Measurements from ENCODE around the gene FAM200A. TPM values are rescaled to one million over a fixed set of nuclear protein-coding genes. Genes with fewer than 3 reads are reported as not detected.

Gene FAM200A
- total and polyA plus RNA-seq, 2 of the 8 experiments (the other 6 are each of a cell fraction or from before 2014, with no cell fraction given) = 4.3 to 7.5 TPM

GRCh38 chr7:99562832-99563231 lies 10.9 kb upstream of the FAM200A start:
- no peak overlapping the region for H3K14ac ChIP-seq (ENCODE audit: insufficient read length)
- ChIA-PET POLR2A (ENCODE audit: partially characterized antibody) (interaction anchor here (0.9 to 1.6 kb wide), 3 partner anchors 10 to 66 kb away, joined by 3 to 4 read pairs (median 3); no protein-coding TSS in a partner anchor), CTCF (ENCODE audit: partially characterized antibody) (no interaction called here)
- H2BK120ac ChIP-seq (replicated peaks; ENCODE audit: low read depth, low read length) = no peak overlapping the region
- no peak overlapping the region for H3K27ac ChIP-seq (ENCODE audit: low read depth, low read length)
- H3K56ac ChIP-seq (replicated peaks; ENCODE audit: insufficient read length, low read depth, low read length) = no peak overlapping the region
- peaks cover 7% of the 10 kb centered on the region for H3K79me1 ChIP-seq (ENCODE audit: low read depth, low read length)
- peaks cover 18 to 55% (median 37%) of the 10 kb centered on the region in 4 experiments for H3K36me3 ChIP-seq (ENCODE audit: control insufficient read depth in 2 of 4, insufficient read depth in 4 of 4, low read length in 3 of 4)
- no peak overlapping the region for H4K5ac ChIP-seq (ENCODE audit: insufficient read length, low read depth, low read length)
- H3K23ac ChIP-seq (ENCODE audit: insufficient read length) = no peak overlapping the region
- H3K4ac ChIP-seq (replicated peaks; ENCODE audit: insufficient read length, low read depth, low read length) = no peak overlapping the region
- H4K91ac ChIP-seq (replicated peaks; ENCODE audit: insufficient read length, low read length) = no peak overlapping the region
- DNase-seq (ENCODE audit: low read depth in 1 of 2, low spot score in 2 of 2) (no peak), FAIRE-seq (no peak)
- H3K4me2 ChIP-seq (ENCODE audit: insufficient read depth in 1 of 2, low read depth in 2 of 2, low read length in 2 of 2) = no peak overlapping the region
- no peak overlapping the region for H2BK20ac ChIP-seq (ENCODE audit: low read length)
- H3K4me3 ChIP-seq (ENCODE audit: extremely low read depth in 1 of 4, insufficient read depth in 2 of 4, low read depth in 3 of 4, low read length in 4 of 4) = no peak overlapping the region
- peaks cover 5 to 32% of the 10 kb centered on the region in 2 experiments for H3K79me2 ChIP-seq (ENCODE audit: control insufficient read depth in 1 of 2, insufficient read depth in 2 of 2, low read length in 2 of 2)
- H3K9me3 ChIP-seq (ENCODE audit: insufficient read depth in 2 of 2, low read depth in 1 of 2, low read length in 1 of 2) = no peaks in the 10 kb centered on the region
- WGBS, 2 experiments (ENCODE audit: extremely low coverage in 1 of 2, insufficient coverage in 1 of 2, insufficient read length in 1 of 2, insufficient replicate concordance in 2 of 2, low coverage in 1 of 2, low lambda C conversion rate in 2 of 2, missing lambda C conversion rate in 1 of 2) = 85% methylated on average over 2 of the region's 2 CpGs; no CpG with 5 or more reads in 1 of the 2 experiments
- no peak overlapping the region for H2AFZ ChIP-seq (ENCODE audit: low read length)
- H2BK12ac ChIP-seq (ENCODE audit: low read depth, low read length) = no peak overlapping the region
- H3K23me2 ChIP-seq (ENCODE audit: low read depth, low read length) = peaks cover under 1% of the 10 kb centered on the region; the same call in 1 of the 2 replicates
- H3K27me3 ChIP-seq (replicated peaks in 1 of 4; ENCODE audit: control insufficient read depth in 3 of 4, extremely low read depth in 1 of 4, insufficient read depth in 3 of 4, low read length in 3 of 4) = no peaks in the 10 kb centered on the region
- H4K20me1 ChIP-seq (replicated peaks in 1 of 2; ENCODE audit: control insufficient read depth in 1 of 2, insufficient read depth in 2 of 2, low read length in 2 of 2) = peaks cover 0 to 15% of the 10 kb centered on the region in 2 experiments
- no peak overlapping the region for H3K9ac ChIP-seq (replicated peaks in 1 of 4; ENCODE audit: extremely low read depth in 1 of 4, low read depth in 3 of 4, low read length in 3 of 4)
- no peak overlapping the region for H3K18ac ChIP-seq (ENCODE audit: extremely low read depth, low read length)
- no peak overlapping the region for H4K8ac ChIP-seq (ENCODE audit: extremely low read depth, insufficient read depth, low read length)
- H2AK5ac ChIP-seq (ENCODE audit: low read depth, low read length) = no peak overlapping the region
- H2BK15ac ChIP-seq (ENCODE audit: low read length) = no peak overlapping the region
- no peak overlapping the region for H2BK5ac ChIP-seq (ENCODE audit: low read depth, low read length)
- H3K4me1 ChIP-seq (replicated peaks in 1 of 4; ENCODE audit: control insufficient read depth in 3 of 4, insufficient read depth in 4 of 4, low read length in 3 of 4) = peaks cover 0 to 2% (median 0%) of the 10 kb centered on the region in 4 experiments; a peak in 3 of 7 replicates
- TF ChIP-seq CHD1 (IDR thresholded peaks at IDR 0.05; ENCODE audit: low read depth, low read length) = no peak
- no peak for TF ChIP-seq CTBP2 (IDR thresholded peaks at IDR 0.05; ENCODE audit: borderline replicate concordance, insufficient read depth, insufficient read length, low read length)
- TF ChIP-seq MAX (IDR thresholded peaks at IDR 0.05) = no peak
- no peak for TF ChIP-seq E2F6 (IDR thresholded peaks at IDR 0.05)
- TF ChIP-seq GABPA (IDR thresholded peaks at IDR 0.05; ENCODE audit: borderline replicate concordance, insufficient read depth, low read length) = no peak
- TF ChIP-seq JUND (IDR thresholded peaks at IDR 0.05; ENCODE audit: low read length) = no peak
- TF ChIP-seq FOSL1 (IDR thresholded peaks at IDR 0.05; ENCODE audit: insufficient read depth, low read depth, low read length) = no peak
- TF ChIP-seq KDM5A (IDR thresholded peaks at IDR 0.05; ENCODE audit: low read length) = no peak
- no peak for TF ChIP-seq TAF7 (optimal IDR thresholded peaks at IDR 0.05; ENCODE audit: borderline replicate concordance, low read depth, low read length)
- TF ChIP-seq SAP30 (IDR thresholded peaks at IDR 0.05; ENCODE audit: insufficient read depth, insufficient replicate concordance, low read length) = no peak
- TF ChIP-seq GTF2F1 (IDR thresholded peaks at IDR 0.05; ENCODE audit: borderline replicate concordance, low read depth, low read length) = no peak
- TF ChIP-seq TCF12 (IDR thresholded peaks at IDR 0.05; ENCODE audit: low read depth, low read length) = no peak
- no peak for TF ChIP-seq CBX8 (IDR thresholded peaks at IDR 0.05; ENCODE audit: borderline replicate concordance, low read depth, low read length)

All from H1 (cell line).